AG04450 (cell line): ENCODE data around the gene ITGB2. TPM values are rescaled to one million over a fixed set of nuclear protein-coding genes. Genes with fewer than 3 reads are reported as not detected.

Source experiments
- CTCF ChIA-PET: fragments of 300-600, 350-600 bp; formaldehyde crosslinking; extraction: SDS; loops from one replicate; lab custom pipeline; 2022; ENCODE audit warnings: antibody characterized with exemption, inconsistent platforms; lab: Charles Lee
- POLR2A ChIA-PET: fragments of 350-600 bp; formaldehyde crosslinking; extraction: SDS; loops from one replicate; lab custom pipeline; 2021; ENCODE audit warnings: antibody characterized with exemption, inconsistent platforms; lab: Yijun Ruan, JAX
- DNase-seq: peaks from one replicate; pipeline ENCODE4 v3.0.0-alpha.2; 2011; ENCODE audit warnings: low read depth, low spot score
- H3K27ac ChIP-seq: one replicate; pipeline ENCODE4 v1.5.1; 2012; ENCODE audit warnings: low read depth, low read length, control low read depth
- H3K27me3 ChIP-seq: one replicate; pipeline ENCODE4 v1.6.0; 2012; ENCODE audit warnings: low read length; ENCODE audit not compliant: control insufficient read depth, insufficient read depth
- H3K4me3 ChIP-seq: 2 replicates; pipeline ENCODE4 v1.5.1; 2011; ENCODE audit warnings: mild to moderate bottlenecking, low read depth, low read length, control low read depth
- H3K9me3 ChIP-seq: 2 replicates; pipeline ENCODE4 v1.5.1; 2012; ENCODE audit warnings: low read length; ENCODE audit not compliant: control insufficient read depth, insufficient read depth
- polyA plus RNA-seq: library from polyadenylated mRNA; depleted of rRNA; stranded (reverse); fragments of >200 nt; gene quantifications from 2 replicates; pipeline ENCODE4 v1.2.3, GENCODE V29; 2011
- TF ChIP-seq, protein P1 (sequence below): IDR thresholded peaks from 2 replicates; pipeline ENCODE4 v1.5.1; 2011; ENCODE audit warnings: low read depth, low read length, control low read depth, inconsistent platforms

Gene ITGB2
- polyA plus RNA-seq, 1 experiment = 0.04 TPM

DNA sequence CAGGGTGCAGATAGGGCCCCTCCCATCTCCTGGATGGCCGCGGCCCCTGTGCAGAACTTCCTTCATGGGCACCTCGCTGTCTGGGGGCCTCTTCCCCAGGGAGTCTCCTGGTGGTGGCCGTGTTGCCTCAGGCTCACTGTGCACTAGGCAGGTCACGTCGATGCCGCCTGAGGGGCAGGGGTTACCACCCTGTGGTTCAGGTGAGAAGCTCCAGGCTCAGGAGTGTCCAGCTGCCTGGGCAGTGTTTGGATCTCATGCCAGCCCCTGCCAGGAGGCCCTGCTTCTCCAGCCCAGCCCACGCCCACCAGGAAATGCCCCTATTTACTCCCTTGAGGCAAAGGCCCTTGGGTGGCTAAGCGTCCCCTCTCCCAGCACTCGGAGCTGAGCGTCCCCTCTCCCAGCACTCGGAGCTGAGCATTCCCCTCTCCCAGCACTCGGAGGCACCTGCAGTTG is 2.1 kb downstream of the ITGB2 start:
- Histone ChIP-seq H3K9me3 (no peaks in the 10 kb centered on the region; the same call in 1 of the 2 replicates), H3K27me3 (peaks cover 62% of the 10 kb centered on the region), H3K27ac (no peak overlapping the region), H3K4me3 (no peak overlapping the region)
- ChIA-PET POLR2A (no interaction called here), CTCF (no interaction called here)
- no peak for DNase-seq
- TF ChIP-seq, protein P1, sequence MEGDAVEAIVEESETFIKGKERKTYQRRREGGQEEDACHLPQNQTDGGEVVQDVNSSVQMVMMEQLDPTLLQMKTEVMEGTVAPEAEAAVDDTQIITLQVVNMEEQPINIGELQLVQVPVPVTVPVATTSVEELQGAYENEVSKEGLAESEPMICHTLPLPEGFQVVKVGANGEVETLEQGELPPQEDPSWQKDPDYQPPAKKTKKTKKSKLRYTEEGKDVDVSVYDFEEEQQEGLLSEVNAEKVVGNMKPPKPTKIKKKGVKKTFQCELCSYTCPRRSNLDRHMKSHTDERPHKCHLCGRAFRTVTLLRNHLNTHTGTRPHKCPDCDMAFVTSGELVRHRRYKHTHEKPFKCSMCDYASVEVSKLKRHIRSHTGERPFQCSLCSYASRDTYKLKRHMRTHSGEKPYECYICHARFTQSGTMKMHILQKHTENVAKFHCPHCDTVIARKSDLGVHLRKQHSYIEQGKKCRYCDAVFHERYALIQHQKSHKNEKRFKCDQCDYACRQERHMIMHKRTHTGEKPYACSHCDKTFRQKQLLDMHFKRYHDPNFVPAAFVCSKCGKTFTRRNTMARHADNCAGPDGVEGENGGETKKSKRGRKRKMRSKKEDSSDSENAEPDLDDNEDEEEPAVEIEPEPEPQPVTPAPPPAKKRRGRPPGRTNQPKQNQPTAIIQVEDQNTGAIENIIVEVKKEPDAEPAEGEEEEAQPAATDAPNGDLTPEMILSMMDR = no peak

DNA sequence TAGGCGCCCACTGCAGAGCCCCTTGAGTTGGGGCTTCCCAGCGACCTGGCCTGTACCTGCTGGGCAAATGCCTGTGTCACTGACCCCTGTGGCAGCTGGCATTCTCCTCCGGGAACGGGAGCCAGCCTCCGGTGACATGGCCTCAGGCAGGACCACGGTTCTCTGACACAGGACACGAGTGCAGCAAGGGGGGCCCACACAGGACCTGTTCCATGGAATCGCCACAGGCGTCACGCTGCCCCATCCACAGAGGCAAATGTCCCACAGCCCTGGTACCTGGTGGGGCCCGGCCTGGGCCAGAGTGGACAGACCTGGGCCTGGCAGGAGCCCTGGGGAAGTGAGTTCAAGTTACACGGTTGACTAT is 2.6 kb downstream of the ITGB2 start:
- CTCF ChIA-PET = interaction anchor here (1.1 kb wide), 1 partner anchor 25 kb away, joined by 3 read pairs; no protein-coding TSS in a partner anchor
- DNase-seq = no peak
- peaks cover 59% of the 10 kb centered on the region for H3K27me3 ChIP-seq

DNA sequence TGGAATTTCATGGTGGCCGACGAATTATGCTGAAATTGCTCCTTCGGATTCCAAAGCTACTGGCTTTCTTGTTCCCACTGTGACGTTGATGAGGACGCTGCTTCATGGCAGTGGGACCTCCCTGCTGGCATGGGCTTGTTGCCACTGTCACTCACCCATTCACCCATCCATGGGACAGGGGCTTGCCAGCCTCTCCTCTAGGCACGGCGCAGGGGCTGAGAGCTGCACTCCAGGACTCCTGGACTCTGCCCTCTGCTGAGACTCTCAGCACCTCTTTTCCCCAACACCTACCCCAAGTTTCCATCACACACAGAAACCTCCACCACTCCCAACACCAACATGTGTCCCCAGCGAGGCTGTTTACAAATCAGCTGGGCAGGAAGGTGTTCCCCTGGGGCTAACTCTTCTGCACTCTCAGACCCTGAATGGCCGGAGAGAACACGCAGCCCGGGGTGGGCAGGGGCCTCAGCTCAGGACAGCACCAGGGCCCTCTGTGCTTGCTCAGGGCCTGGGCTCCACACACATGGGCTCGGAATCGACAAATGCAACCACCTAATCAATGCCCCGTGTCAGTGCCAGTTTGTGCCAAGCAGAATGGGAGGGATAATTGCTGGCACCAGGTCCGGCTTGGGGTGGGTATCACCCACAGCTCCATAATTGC is 3.1 kb downstream of the ITGB2 start:
- ChIA-PET CTCF (interaction anchor here (1.1 kb wide), 1 partner anchor 25 kb away, joined by 3 read pairs; no protein-coding TSS in a partner anchor), POLR2A (no interaction called here)
- Histone ChIP-seq H3K27me3 (peaks cover 54% of the 10 kb centered on the region), H3K27ac (no peak overlapping the region), H3K9me3 (no peaks in the 10 kb centered on the region; the same call in 1 of the 2 replicates), H3K4me3 (no peak overlapping the region)
- TF ChIP-seq, protein P1 = no peak
- DNase-seq = no peak

More for the DNA sequence above, 2.6 kb downstream of the ITGB2 start:
- TF ChIP-seq, protein P1 = no peak
- POLR2A ChIA-PET = no interaction called here
- Histone ChIP-seq H3K27ac (no peak overlapping the region), H3K9me3 (no peaks in the 10 kb centered on the region; the same call in 1 of the 2 replicates), H3K4me3 (no peak overlapping the region)

DNA sequence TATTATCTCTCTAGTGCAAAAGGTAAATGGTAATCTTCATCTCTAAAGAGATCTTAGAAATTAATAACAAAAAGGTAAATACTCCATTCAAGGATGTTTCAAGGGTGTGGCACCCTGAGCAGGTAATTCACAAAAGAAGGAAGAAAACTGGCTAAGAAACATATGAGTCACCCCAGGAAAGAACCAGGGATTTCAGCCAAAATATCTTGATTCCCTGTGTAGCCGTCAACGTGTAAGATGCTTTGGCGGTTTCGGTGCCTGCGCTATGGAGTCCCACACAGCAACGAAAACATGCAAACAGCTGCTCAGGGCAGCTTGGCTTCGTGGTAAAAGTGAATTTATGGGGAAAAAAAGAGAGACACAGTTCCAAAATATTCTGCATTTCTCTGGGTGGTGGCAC is 3.7 kb downstream of the ITGB2 start:
- peaks cover 48% of the 10 kb centered on the region for H3K27me3 ChIP-seq
- H3K4me3 ChIP-seq = no peak overlapping the region
- no peak for DNase-seq
- H3K9me3 ChIP-seq = no peaks in the 10 kb centered on the region; the same call in 1 of the 2 replicates
- ChIA-PET CTCF (interaction anchor here (1.1 kb wide), 1 partner anchor 24 kb away, joined by 3 read pairs; no protein-coding TSS in a partner anchor), POLR2A (interaction anchor here (0.6 kb wide), 1 partner anchor 30 kb away, joined by 3 read pairs; no protein-coding TSS in a partner anchor)
- TF ChIP-seq, protein P1 = no peak
- H3K27ac ChIP-seq = no peak overlapping the region

DNA sequence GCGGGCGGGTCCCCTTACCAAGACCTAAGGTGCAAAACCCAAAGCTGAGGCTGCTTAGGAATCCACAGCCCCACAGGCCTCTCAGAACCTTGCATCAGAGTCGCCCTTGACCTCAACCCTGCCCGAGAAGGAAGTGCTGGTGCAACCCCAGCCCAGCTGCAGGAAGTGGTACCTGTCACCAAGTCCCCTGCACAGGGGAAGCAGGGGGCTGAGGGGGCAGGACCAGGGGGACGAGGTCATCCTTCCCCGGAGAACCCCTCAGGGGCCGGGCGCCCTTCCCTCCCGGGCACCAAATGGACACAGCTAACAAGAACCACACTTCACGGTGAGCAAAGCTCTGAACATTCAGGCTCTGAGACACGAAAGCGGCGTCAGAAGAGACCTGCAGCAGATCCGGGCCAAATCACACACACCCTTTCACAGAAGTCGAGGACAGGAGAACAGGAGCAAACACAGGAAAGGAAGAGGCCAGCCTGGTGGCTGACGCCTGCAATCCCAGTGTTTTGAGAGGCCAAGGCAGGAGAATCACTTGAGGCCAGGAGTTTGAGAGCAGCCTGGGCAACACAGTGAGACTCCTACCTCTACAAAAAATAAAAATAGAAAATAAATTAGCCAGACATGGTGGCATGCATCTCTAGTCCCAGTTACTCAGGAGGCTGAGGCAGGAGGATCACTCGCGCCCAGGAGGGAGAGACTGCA is 6.4 kb downstream of the ITGB2 start:
- ChIA-PET POLR2A (interaction anchor here (0.6 kb wide), 1 partner anchor 13 kb away, joined by 6 read pairs; no protein-coding TSS in a partner anchor), CTCF (interaction anchor here (0.5 kb wide), 1 partner anchor 22 kb away, joined by 4 read pairs; no protein-coding TSS in a partner anchor)
- TF ChIP-seq, protein P1 = no peak
- no peaks in the 10 kb centered on the region; the same call in 1 of the 2 replicates for H3K9me3 ChIP-seq
- H3K4me3 ChIP-seq = no peak overlapping the region
- H3K27me3 ChIP-seq = peaks cover 36% of the 10 kb centered on the region
- DNase-seq = no peak
- H3K27ac ChIP-seq = no peak overlapping the region
